Psoas muscle (tissue), 8 donors: ENCODE results near the gene DDAH2. TPM values are rescaled to one million over a fixed set of nuclear protein-coding genes. Genes with fewer than 3 reads are reported as not detected.

Source experiments
- ATAC-seq, 4 donors: fragments of 200-7000 bp; cut with Tn5 transposase; one replicate each; pipeline ENCODE4 v1.9.1; 2020; ENCODE audit warnings: moderate library complexity in 3 of 4, mild to moderate bottlenecking in 2 of 4
- DNase-seq, 2 donors: peaks; one replicate each; pipeline ENCODE4 v3.0.0-alpha.2; 2020
- H3K27ac ChIP-seq: fragments of 200-600 bp; one replicate; pipeline ENCODE4 v1.8.0; 2022
- H3K27me3 ChIP-seq, 3 donors: fragments of 200-600 bp in 1 of 3; one replicate each; pipeline versions ENCODE4 v1.6.1 to v1.8.0; 2013 to 2022; ENCODE audit warnings: low read length in 2 of 3, mild to moderate bottlenecking in 2 of 3, moderate library complexity in 1 of 3; ENCODE audit not compliant: insufficient read depth in 3 of 3
- H3K36me3 ChIP-seq, 2 donors: fragments of 200-600 bp in 1 of 2; one replicate each; pipeline versions ENCODE4 v1.6.1 to v1.8.0; 2013 to 2022; ENCODE audit warnings: low read depth in 1 of 2, mild to moderate bottlenecking in 1 of 2, moderate library complexity in 1 of 2; ENCODE audit not compliant: insufficient read depth in 1 of 2
- H3K4me1 ChIP-seq: fragments of 200-600 bp; one replicate; pipeline ENCODE4 v1.8.0; 2022
- H3K4me3 ChIP-seq: fragments of 200-600 bp; one replicate; pipeline ENCODE4 v1.8.0; 2022; ENCODE audit warnings: mild to moderate bottlenecking
- H3K9me3 ChIP-seq: fragments of 200-600 bp; one replicate; pipeline ENCODE4 v1.8.0; 2022
- CTCF ChIP-seq: fragments of 200-600 bp; IDR thresholded peaks from one replicate; pipeline ENCODE4 v1.8.0; 2022; ENCODE audit warnings: antibody characterized with exemption
- WGBS, 3 donors: extraction: QIAGEN DNeasy Blood & Tissue Kit; methylation state at CpG; one replicate each; pipeline versions ENCODE4 v1.1.6 to v1.1.7; 2013; 5-methylcytosine and 5-hydroxymethylcytosine counted together
- intact Hi-C, 2 donors: fragments of 100-400 bp; cut with DNase I; formaldehyde crosslinking; loops; one replicate each; pipeline versions ENCODE4 v1.11.0 to v1.14.2; 2022
- polyA plus RNA-seq, 3 donors: library from polyadenylated mRNA; stranded (reverse); fragments of 200-250 nt; gene quantifications; one replicate each; pipeline ENCODE4 v1.2.3, GENCODE V29; 2013
- total RNA-seq, 4 donors: library from RNA; stranded (reverse); fragmentation: NEBNext Ultra II Directional in 2 of 4; extraction: Animal tissue kit (Norgen Biotek cat#: 25700) in 2 of 4; gene quantifications; one replicate each; pipeline versions ENCODE4 v1.2.1 to v1.2.4, GENCODE V29; 2021 to 2023
- donor health status: healthy with polysubstance abuse.
- donor health status: DM: no; HTN: no; CAD: no; lungs with moderate emphysema.
- donor health status: Bipolar disorder and iron deficiency.
- donor health status: healthy.
- donor health status: DM: yes; HTN: yes; CAD: no.
- donor health status: DM: no; HTN: no; CAD: no.
- donor health status: DM: no; HTN: no; CAD: no.
- donor health status: DM: yes; HTN: yes; CAD: no.

The DDAH2 gene
- total and polyA plus RNA-seq, 7 donors = 6.3 to 16.2 (median 11.1) TPM

GRCh38 chr6:31762878-31763618, 33.9 kb upstream of the DDAH2 start:
- Histone ChIP-seq H3K4me1 (no peaks in the 10 kb centered on the region), H3K27ac (no peak overlapping the region), H3K27me3 (no peaks in the 10 kb centered on the region), H3K4me3 (no peak overlapping the region), H3K9me3 (no peaks in the 10 kb centered on the region), H3K36me3 (peaks cover 0 to 36% of the 10 kb centered on the region in 2 donors)
- ATAC-seq = no peak
- no peak for TF ChIP-seq CTCF
- no peak for DNase-seq
- WGBS, 3 donors = 63 to 68% (median 67%) methylated on average over 8 of the region's 8 CpGs
- intact Hi-C loops = no loop called here

GRCh38 chr6:31762356-31762755, 33.3 kb upstream of the DDAH2 start, which contains the start of gene SAPCD1:
TSS of gene SAPCD1 (plus strand) at chr6:31762656. CDS start at chr6:31763055, 399 bp downstream.
- no peak for DNase-seq
- no peak within 1 kb of the TSS for H3K4me3 ChIP-seq
- peaks cover 0 to 30% of the 10 kb centered on the region in 2 donors for H3K36me3 ChIP-seq
- H3K27me3 ChIP-seq = no peaks in the 10 kb centered on the region
- no peaks in the 10 kb centered on the region for H3K4me1 ChIP-seq
- intact Hi-C loops = no loop called here
- no peak for TF ChIP-seq CTCF
- no peaks in the 10 kb centered on the region for H3K9me3 ChIP-seq
- no peak within 1 kb of the TSS for H3K27ac ChIP-seq
- ATAC-seq = no peak
- WGBS, 3 donors = 76 to 84% (median 79%) methylated on average over 4 of the region's 4 CpGs

GRCh38 chr6:31761343-31761742, 32.2 kb upstream of the DDAH2 start:
- ATAC-seq (no peak), DNase-seq (no peak)
- no peak for TF ChIP-seq CTCF
- 96 to 98% (median 97%) methylated on average over 8 of the region's 8 CpGs for WGBS, 3 donors
- Histone ChIP-seq H3K4me1 (no peaks in the 10 kb centered on the region), H3K27me3 (no peaks in the 10 kb centered on the region), H3K36me3 (peaks cover 0 to 20% of the 10 kb centered on the region in 2 donors), H3K27ac (no peak overlapping the region), H3K9me3 (no peaks in the 10 kb centered on the region), H3K4me3 (no peak overlapping the region)
- intact Hi-C loops = no loop called here

- WGBS, 3 donors = 92 to 96% (median 93%) methylated on average over 5 of the region's 5 CpGs
Measured at GRCh38 chr6:31760790-31761189, 31.7 kb upstream of the DDAH2 start.

More at GRCh38 chr6:31760790-31761189, 31.7 kb upstream of the DDAH2 start:
- Histone ChIP-seq H3K27me3 (no peaks in the 10 kb centered on the region), H3K4me3 (no peak overlapping the region), H3K27ac (no peak overlapping the region), H3K9me3 (no peaks in the 10 kb centered on the region), H3K36me3 (peaks cover 0 to 14% of the 10 kb centered on the region in 2 donors), H3K4me1 (no peaks in the 10 kb centered on the region)
- no peak for ATAC-seq
- no peak for DNase-seq
- intact Hi-C loops = no loop called here
- no peak for TF ChIP-seq CTCF
